ENCODE data around the gene FAM124B.

FAM124B gene
- 0 to 5.7 (median 1.8) reads per million in 17 experiments for total RNA-seq

GRCh38 chr2:224401641-224402342, at the start of gene FAM124B:
Gene FAM124B (minus strand): TSS chr2:224402107. CDS start chr2:224401768, 339 bp downstream.
- DNase-seq, result peak; percentile 77 to 89 (median 84)

GRCh38 chr2:224449212-224450147, 47.6 kb upstream of the FAM124B start:
- DNase-seq, result peak; percentile 41 to 65 (median 50)

- DNase-seq, result no peak
Observed at GRCh38 chr2:224448236-224448635, 46.3 kb upstream of the FAM124B start.

GRCh38 chr2:224444783-224445182, 42.9 kb upstream of the FAM124B start:
- no peak for DNase-seq

GRCh38 chr2:224444021-224444420, 42.1 kb upstream of the FAM124B start:
- peak in 1 of 4 experiments; percentile 17 for DNase-seq

- peak; percentile 19 to 34 (median 28) for DNase-seq
Observed at GRCh38 chr2:224442071-224442967, 40.4 kb upstream of the FAM124B start.

GRCh38 chr2:224440988-224441387, 39.1 kb upstream of the FAM124B start:
- peak in 3 of 4 experiments; percentile 10 to 38 (median 27) for DNase-seq

- DNase-seq, result no peak
Observed at GRCh38 chr2:224438726-224439125, 36.8 kb upstream of the FAM124B start.

- no peak for DNase-seq
Observed at GRCh38 chr2:224436634-224437033, 34.7 kb upstream of the FAM124B start.

GRCh38 chr2:224434618-224435017, 32.7 kb upstream of the FAM124B start:
- DNase-seq, result no peak

GRCh38 chr2:224433442-224433841, 31.5 kb upstream of the FAM124B start:
- no peak for DNase-seq

GRCh38 chr2:224432003-224432579, 30.2 kb upstream of the FAM124B start:
- DNase-seq, result no peak

- no peak for DNase-seq
Observed at GRCh38 chr2:224429441-224429810, 27.5 kb upstream of the FAM124B start.

GRCh38 chr2:224428787-224429440, 27.0 kb upstream of the FAM124B start:
- DNase-seq, result peak in 2 of 4 experiments; percentile 6 to 13

- DNase-seq, result peak in 3 of 4 experiments; percentile 21 to 55 (median 54)
Observed at GRCh38 chr2:224427471-224427870, 25.6 kb upstream of the FAM124B start.

- DNase-seq, result peak in 3 of 4 experiments; percentile 24 to 46 (median 44)
Observed at GRCh38 chr2:224426656-224427055, 24.7 kb upstream of the FAM124B start.

GRCh38 chr2:224421065-224421464, 19.2 kb upstream of the FAM124B start:
- DNase-seq, result no peak

GRCh38 chr2:224417947-224418346, 16.0 kb upstream of the FAM124B start:
- no peak for DNase-seq

GRCh38 chr2:224417361-224417729, 15.4 kb upstream of the FAM124B start:
- no peak for DNase-seq

- no peak for DNase-seq
Observed at GRCh38 chr2:224416656-224417360, 14.9 kb upstream of the FAM124B start.

- DNase-seq, result no peak
Observed at GRCh38 chr2:224413381-224413780, 11.5 kb upstream of the FAM124B start.
